HG03025 (cell line): ENCODE data around the gene ING4.

ENCODE experiments used
- ATAC-seq: cut with Tn5 transposase; IDR thresholded peaks from one replicate; pipeline ENCODE4 v1.9.1; 2021; ENCODE audit warnings: mild to moderate bottlenecking, moderate library complexity; ENCODE audit not compliant: unreplicated experiment, low FRiP score

Gene ING4

DNA sequence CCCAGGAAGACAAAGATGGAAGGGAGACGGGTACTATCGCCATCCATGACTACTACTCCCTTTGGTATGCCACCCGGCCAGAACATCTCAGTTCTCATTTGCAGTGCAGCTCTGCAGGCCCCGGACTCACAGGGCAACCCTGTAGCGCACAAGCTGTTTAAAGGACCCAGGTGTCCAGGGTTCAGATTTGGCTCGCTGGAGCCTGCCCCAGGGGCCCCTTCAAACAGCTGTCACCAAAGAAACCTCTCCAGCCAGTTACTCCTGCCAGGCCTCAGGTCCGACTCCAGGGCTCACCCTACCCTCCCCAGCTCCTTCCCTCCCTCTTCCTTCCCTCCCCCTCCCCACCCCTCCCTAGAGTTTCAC lies 50.3 kb downstream of the ING4 start:
- no peak for ATAC-seq

DNA sequence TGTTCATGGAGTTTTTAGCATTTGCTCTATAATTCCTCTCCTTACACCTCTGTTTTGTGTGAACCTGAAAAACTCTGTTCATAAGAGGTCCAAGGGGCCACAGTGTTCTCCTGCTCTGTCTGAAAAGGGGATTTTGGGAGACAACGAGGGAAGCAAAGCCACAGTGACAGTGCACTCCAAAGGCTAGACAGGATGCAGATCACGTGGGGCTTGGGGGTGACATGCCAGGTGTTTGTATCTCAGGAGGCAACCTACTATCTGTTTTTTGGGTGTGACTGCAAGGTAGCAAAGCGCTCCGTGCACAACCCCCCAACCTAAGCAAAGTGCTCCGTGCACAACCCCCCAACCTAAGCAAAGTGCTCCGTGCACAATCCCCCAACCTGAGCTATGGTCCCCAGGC lies 50.7 kb downstream of the ING4 start:
- no peak for ATAC-seq

DNA sequence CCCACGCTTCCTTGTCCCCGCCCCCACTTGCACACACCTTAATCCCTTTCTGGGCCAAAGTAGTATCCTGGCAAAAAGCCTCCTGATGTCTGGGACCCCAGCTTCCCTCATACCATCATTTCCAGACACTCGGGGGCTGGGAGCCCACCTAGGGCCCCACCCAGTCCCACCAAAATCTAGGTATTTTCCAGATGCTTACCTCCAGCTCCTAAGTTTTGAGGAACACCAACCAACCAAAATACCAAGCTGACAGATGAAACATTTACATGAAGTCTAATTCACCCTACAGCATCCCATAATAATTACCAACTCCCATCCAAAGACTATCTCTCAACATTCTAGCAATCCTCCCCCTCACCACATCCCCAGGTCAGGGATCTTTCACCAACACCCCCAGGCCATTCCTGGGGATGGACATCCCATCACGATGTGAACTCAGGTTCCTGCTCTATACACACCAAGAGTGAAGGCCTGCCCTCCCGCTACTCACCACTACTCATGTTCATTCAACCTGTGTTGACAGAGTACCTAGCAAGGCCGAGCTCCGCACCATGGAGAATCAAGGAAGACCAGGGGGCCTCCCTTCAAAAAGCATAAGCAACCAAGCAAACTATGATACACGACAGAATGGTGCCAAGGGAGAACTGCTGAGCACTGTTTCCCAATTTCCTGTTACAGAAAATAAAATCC lies 54.2 kb downstream of the ING4 start:
- ATAC-seq: no peak

DNA sequence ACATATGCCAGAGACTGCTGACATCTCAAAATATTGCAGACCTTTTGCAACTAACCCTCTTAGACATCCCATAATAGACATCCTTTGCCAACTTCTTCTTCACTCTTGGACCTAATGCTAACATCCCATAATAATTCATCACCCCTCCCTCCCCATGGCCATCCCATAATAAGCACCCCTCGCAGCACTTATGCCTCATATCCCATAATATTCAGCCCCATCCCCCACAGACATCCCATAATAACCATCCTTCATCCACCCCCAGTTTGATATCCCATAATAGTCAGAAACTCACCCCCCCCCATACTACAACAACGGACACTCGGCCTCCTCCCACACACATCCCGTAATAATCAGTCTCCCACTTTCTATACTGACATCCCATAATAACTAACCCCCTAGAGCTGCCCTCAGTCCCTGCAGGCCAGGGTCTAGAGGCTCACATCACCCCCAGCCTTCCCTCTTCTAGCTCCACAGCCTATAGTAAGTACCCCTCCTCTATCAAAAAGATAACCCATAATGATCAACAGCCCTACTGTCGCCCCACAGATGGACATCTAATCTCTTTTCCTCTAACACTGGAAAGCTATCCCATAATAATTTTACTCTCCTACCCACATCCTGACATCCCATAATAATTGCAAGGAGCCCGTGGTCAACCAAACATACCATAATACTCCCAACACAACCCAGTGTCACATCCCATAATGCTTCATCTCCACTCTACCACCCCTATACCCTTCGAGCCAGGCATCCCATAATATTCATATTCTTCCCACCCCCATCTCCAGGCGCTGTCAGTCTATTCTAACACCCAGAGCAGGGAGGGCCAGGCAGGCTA lies 54.9 kb downstream of the ING4 start:
- ATAC-seq: no peak

DNA sequence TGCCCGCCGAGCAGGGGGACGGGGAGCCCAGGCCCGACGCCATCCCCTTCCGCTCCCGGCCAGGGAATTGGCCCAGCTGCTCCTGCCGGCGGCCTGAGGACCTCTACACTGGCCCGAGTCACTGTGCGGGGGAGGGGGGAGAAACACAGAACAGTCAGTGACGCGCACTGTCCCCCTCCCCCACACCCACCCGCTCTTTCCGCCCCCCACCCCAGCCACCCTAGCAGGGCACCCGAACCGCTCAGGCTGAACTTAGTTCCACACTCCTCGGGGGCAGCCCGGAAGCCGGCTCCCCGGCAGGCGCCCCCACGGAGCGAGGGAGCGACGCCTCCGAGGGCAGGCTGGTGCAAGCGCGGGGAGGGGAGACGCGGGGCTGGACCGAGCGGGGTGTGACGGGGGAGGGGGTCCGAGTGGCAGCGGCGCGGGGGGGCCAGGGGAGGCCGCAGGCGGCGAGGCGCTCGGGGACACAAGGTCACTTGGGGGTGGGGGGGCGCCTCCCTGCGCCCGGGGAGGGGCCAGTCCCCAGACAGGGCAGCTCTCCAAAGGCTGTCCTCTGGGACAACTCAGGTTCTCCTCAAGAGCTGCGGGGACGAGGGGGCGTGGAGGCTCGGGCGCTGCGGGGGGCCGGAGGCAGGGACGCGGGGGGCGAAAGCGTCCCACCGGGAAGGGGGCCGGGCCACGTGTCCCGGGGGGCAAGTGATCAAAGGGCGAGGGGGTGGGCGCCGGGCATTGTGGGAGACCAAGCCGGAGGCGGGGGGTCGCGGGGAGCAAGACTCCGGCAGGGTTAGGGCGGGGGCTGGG lies 56.4 kb downstream of the ING4 start:
- ATAC-seq: no peak

DNA sequence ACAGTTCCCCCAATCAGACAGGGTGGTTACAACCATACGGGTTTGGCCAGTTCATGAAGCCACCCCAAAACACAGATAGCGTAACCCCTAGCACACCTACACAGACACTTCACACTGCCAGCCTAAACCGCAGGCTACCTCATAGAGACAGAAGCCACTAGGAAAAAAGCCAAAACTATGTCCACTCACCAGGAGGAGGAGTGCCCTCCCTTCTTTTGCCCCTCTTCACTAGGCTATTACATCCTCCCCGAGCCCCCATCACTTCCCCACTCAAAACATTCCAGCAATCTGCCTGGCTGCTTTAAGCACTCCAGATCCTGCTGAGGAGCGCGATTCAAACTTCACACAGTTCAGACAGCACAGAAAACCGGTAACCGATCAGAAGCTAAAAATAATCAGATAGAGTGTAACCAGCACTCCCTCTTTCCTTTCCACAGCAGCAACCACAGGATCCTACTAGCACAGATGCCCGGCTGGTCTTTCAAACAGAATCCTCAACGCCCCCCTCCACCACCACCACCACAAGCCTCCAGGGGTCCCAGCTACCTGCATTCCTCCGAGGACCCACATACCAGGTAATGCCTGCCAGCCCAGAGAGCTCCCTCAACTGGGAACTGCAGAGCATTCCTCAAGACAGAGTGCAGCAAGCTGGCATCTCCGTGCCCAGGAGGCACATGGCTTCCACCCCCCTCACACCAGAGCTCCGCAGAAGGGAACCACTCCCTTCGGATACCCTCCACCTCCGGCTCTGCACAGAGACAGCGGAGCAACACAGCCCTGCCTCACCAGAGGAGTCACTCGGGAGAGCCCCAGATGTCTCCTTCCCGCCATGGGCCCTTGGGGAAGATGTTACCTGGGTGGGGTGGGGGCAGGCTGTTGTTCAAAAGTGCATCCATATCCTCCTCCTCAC lies 57.2 kb downstream of the ING4 start:
- ATAC-seq: no peak

DNA sequence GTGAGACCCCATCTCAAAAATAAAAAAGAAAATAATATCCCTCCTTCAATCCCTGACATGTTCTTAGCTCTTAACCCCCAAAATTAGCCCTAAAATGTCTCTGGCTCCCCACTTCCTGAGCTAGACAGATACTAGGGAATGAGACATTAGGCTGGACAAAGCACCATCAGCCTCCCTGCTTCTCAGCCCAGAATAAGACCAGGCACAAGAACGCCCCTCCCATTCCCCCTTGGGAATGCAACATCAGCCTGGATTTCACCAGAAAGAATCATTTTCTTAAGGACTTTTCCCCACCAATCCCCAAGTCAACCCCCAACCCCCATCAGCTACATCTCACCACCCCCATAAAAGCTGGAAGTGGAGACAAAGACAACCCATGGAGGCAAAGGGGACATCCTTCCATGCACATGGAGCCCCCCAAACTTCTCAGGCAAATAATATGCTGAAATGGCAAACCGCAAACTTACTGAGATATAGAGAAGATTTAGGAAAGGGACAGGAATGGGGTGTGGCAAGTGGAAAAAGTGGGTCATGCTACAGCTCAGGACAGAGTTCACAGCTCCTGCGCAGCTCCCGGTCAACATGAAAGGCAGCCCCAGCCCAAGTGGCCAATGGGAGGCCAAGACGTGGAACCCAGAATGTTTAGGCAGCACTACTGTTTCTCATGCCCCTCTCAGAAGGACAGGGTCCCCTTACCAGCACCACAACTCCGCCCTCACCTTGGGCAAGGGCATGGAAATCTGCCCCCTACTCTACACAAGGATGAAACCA lies 58.5 kb downstream of the ING4 start:
- ATAC-seq: no peak

DNA sequence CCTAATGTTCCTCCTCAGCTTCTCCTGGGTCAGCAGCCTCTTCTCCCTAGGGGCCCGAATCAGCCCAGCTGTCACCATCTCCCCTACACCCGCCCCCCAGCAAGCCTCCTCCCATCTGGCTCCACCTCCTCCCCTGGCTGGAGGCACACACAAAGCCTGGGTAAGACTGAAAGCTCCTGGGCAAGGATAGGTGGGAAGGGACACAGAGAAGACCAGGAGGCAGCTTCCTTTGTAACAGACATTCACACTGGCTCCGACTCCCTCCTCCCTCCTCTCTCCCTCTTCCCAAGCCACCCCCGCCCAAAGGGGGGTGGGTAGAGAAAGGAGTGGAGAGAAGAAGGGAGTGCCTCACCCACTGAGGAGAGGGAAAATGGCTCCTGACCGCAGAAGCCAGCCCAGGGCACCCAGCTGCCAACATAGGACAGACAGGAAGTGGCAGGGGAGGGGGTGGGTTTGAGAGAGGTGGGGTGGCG lies 59.8 kb downstream of the ING4 start:
- ATAC-seq: no peak

DNA sequence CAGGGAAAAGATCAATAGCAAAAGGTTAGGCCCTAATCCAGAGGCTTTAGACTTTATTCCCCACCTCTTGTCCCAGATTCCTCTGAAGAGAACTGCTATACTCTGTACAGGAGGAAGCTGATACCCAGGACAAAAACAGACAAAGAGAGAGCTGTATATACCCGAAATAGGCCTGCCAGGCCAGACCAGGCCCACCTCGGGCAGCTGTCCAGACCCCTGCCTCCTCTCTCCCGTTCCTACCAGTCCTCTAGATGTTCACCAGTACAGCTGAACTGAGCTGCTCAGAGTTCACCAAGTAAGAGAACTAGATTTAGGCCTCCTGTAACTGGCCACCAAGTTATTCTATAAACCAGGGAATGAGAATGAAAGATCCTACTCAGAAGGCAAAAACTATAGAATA lies 60.4 kb downstream of the ING4 start:
- no peak for ATAC-seq
